Activated CD4-positive, alpha-beta T cell treated with anti-CD3 and anti-CD28 coated beads, Interleukin-2, amount 50 U/mL, for 24 hours (primary cell): ENCODE measurements around the gene ELMO3.

ENCODE experiments used
- DNase-seq, 2 donors: peaks; one replicate each; pipeline ENCODE4 v3.0.0-alpha.2; 2020; ENCODE audit warnings: low read depth in 1 of 2, low spot score in 1 of 2

ELMO3 gene

GRCh38 chr16:67216612-67217490 lies 17.9 kb downstream of the ELMO3 start:
- no peak for DNase-seq

- DNase-seq = no peak
Observed at GRCh38 chr16:67223992-67224391, 25.1 kb downstream of the ELMO3 start.

GRCh38 chr16:67226295-67226803 lies 27.4 kb downstream of the ELMO3 start:
- DNase-seq = no peak

- DNase-seq = peak; percentile 98 to 99
Observed at GRCh38 chr16:67226804-67227566, 28.1 kb downstream of the ELMO3 start, which contains the start of gene TMEM208. TMEM208 (plus strand) TSS chr16:67227130; CDS start chr16:67227219, 89 bp downstream.

GRCh38 chr16:67227567-67227921 lies 28.6 kb downstream of the ELMO3 start:
- no peak for DNase-seq

- no peak for DNase-seq
Observed at GRCh38 chr16:67228034-67228785, 29.3 kb downstream of the ELMO3 start.

GRCh38 chr16:67228905-67229304 lies 30.0 kb downstream of the ELMO3 start:
- DNase-seq = no peak

- DNase-seq = no peak
Observed at GRCh38 chr16:67229906-67230808, 31.2 kb downstream of the ELMO3 start.

GRCh38 chr16:67230809-67231660 lies 32.1 kb downstream of the ELMO3 start:
- no peak for DNase-seq

- no peak for DNase-seq
Observed at GRCh38 chr16:67233596-67233995, 34.7 kb downstream of the ELMO3 start.

GRCh38 chr16:67234180-67234597 lies 35.3 kb downstream of the ELMO3 start:
- DNase-seq = no peak

- no peak for DNase-seq
Observed at GRCh38 chr16:67235816-67236562, 37.1 kb downstream of the ELMO3 start.

- peak; percentile 65 to 67 for DNase-seq
Observed at GRCh38 chr16:67236563-67237395, 37.8 kb downstream of the ELMO3 start.

GRCh38 chr16:67237396-67238277 lies 38.7 kb downstream of the ELMO3 start:
- DNase-seq = no peak

- no peak for DNase-seq
Observed at GRCh38 chr16:67238278-67238575, 39.3 kb downstream of the ELMO3 start.

- no peak for DNase-seq
Observed at GRCh38 chr16:67238806-67239470, 40.0 kb downstream of the ELMO3 start.
